H1 (cell line): ENCODE measurements around the gene IFT81. TPM values are rescaled to one million over a fixed set of nuclear protein-coding genes. Genes with fewer than 3 reads are reported as not detected.

Experiments used
- CTCF ChIA-PET: fragments of 300-600 bp; sonication (Branson Sonifier 250); formaldehyde crosslinking; loops from one replicate; lab custom pipeline; 2021; ENCODE audit not compliant: partially characterized antibody; lab: Charles Lee
- POLR2A ChIA-PET: fragments of 300-600 bp; sonication (Branson Sonifier 250); formaldehyde crosslinking; loops from one replicate; lab custom pipeline; 2021; ENCODE audit warnings: inconsistent platforms; ENCODE audit not compliant: partially characterized antibody; lab: Charles Lee
- DNase-seq, 2 experiments: peaks; one replicate each; pipeline versions ENCODE4 v3.0.0 to v3.0.0-alpha.2; 2010 to 2022; ENCODE audit warnings: low spot score in 2 of 2, low read depth in 1 of 2, mixed read lengths in 1 of 2
- FAIRE-seq: peaks from 2 replicates; lab custom pipeline; 2011; peaks lifted over from hg19 to GRCh38; lab: Jason Lieb, UNC
- H2AFZ ChIP-seq: 2 replicates; pipeline ENCODE4 v1.8.1; 2012; ENCODE audit warnings: low read length, inconsistent platforms
- H2AK5ac ChIP-seq: 2 replicates; pipeline ENCODE4 v1.6.1; 2013; ENCODE audit warnings: low read depth, low read length
- H2BK120ac ChIP-seq: replicated peaks from 2 replicates; pipeline ENCODE3; 2013; ENCODE audit warnings: low read depth, low read length, inconsistent platforms
- H2BK12ac ChIP-seq: 2 replicates; pipeline ENCODE4 v1.6.1; 2013; ENCODE audit warnings: low read depth, low read length
- H2BK15ac ChIP-seq: 2 replicates; pipeline ENCODE4 v1.6.1; 2013; ENCODE audit warnings: low read length
- H2BK20ac ChIP-seq: 2 replicates; pipeline ENCODE4 v1.6.1; 2013; ENCODE audit warnings: low read length
- H2BK5ac ChIP-seq: 2 replicates; pipeline ENCODE4 v1.6.1; 2013; ENCODE audit warnings: low read depth, low read length
- H3K14ac ChIP-seq: 2 replicates; pipeline ENCODE4 v1.6.1; 2013; ENCODE audit warnings: inconsistent platforms; ENCODE audit not compliant: insufficient read length
- H3K18ac ChIP-seq: 2 replicates; pipeline ENCODE4 v1.6.1; 2013; ENCODE audit warnings: low read length; ENCODE audit errors: extremely low read depth
- H3K23ac ChIP-seq: 2 replicates; pipeline ENCODE4 v1.6.1; 2013; ENCODE audit warnings: inconsistent platforms; ENCODE audit not compliant: insufficient read length
- H3K23me2 ChIP-seq: 2 replicates; pipeline ENCODE4 v1.6.1; 2013; ENCODE audit warnings: low read depth, low read length
- H3K27ac ChIP-seq: 2 replicates; pipeline ENCODE4 v1.6.1; 2011; ENCODE audit warnings: low read depth, low read length, inconsistent platforms
- H3K27me3 ChIP-seq, 4 experiments: replicated peaks in 1 of 4; 1 replicate in 1 of 4; 2 replicates in 3 of 4; pipeline versions ENCODE4 v1.6.1 to v1.8.1; 2011 to 2013; ENCODE audit warnings: low read length in 3 of 4, mild to moderate bottlenecking in 3 of 4, inconsistent platforms in 2 of 4, mixed read lengths in 2 of 4, moderate library complexity in 1 of 4; ENCODE audit not compliant: control insufficient read depth in 3 of 4, insufficient read depth in 3 of 4; ENCODE audit errors: extremely low read depth in 1 of 4
- H3K36me3 ChIP-seq, 4 experiments: 2 replicates each; pipeline versions ENCODE4 v1.6.1 to v1.8.1; 2011 to 2013; ENCODE audit warnings: mild to moderate bottlenecking in 4 of 4, low read length in 3 of 4, moderate library complexity in 2 of 4, control low read depth in 1 of 4, inconsistent platforms in 1 of 4; ENCODE audit not compliant: insufficient read depth in 4 of 4, control insufficient read depth in 2 of 4
- H3K4ac ChIP-seq: replicated peaks from 2 replicates; pipeline ENCODE3; 2013; ENCODE audit warnings: low read length, low read depth, mixed read lengths, inconsistent platforms; ENCODE audit not compliant: insufficient read length
- H3K4me1 ChIP-seq, 4 experiments: replicated peaks in 1 of 4; 1 replicate in 1 of 4; 2 replicates in 3 of 4; pipeline versions ENCODE4 v1.6.1 to v1.8.1; 2011 to 2013; ENCODE audit warnings: low read length in 3 of 4, inconsistent platforms in 2 of 4, mixed read lengths in 1 of 4; ENCODE audit not compliant: insufficient read depth in 4 of 4, control insufficient read depth in 3 of 4
- H3K4me2 ChIP-seq, 2 experiments: 2 replicates each; pipeline versions ENCODE4 v1.6.1 to v1.8.1; 2011 to 2013; ENCODE audit warnings: low read depth in 2 of 2, low read length in 2 of 2, control low read depth in 1 of 2, inconsistent platforms in 1 of 2, mild to moderate bottlenecking in 1 of 2; ENCODE audit not compliant: insufficient read depth in 1 of 2
- H3K4me3 ChIP-seq, 4 experiments: fragments of 200-600, 300-600 bp in 1 of 4; sonication (generic), shearing (Covaris generic), sonication (Bioruptor Twin) in 1 of 4; 2 replicates each; pipeline versions ENCODE4 v1.5.1 to v1.8.1; 2011 to 2016; ENCODE audit warnings: low read length in 4 of 4, low read depth in 3 of 4, control low read depth in 2 of 4, inconsistent platforms in 2 of 4, mild to moderate bottlenecking in 2 of 4, mixed read lengths in 1 of 4, moderate library complexity in 1 of 4; ENCODE audit not compliant: insufficient read depth in 2 of 4; ENCODE audit errors: extremely low read depth in 1 of 4
- H3K56ac ChIP-seq: replicated peaks from 2 replicates; pipeline ENCODE3; 2013; ENCODE audit warnings: low read depth, mild to moderate bottlenecking, mixed read lengths, low read length, inconsistent platforms; ENCODE audit not compliant: insufficient read length
- H3K79me1 ChIP-seq: 2 replicates; pipeline ENCODE4 v1.6.1; 2013; ENCODE audit warnings: low read depth, low read length, control low read depth
- H3K79me2 ChIP-seq, 2 experiments: 2 replicates each; pipeline versions ENCODE4 v1.6.1 to v1.8.1; 2012 to 2013; ENCODE audit warnings: low read length in 2 of 2, mild to moderate bottlenecking in 2 of 2, inconsistent platforms in 1 of 2; ENCODE audit not compliant: insufficient read depth in 2 of 2, control insufficient read depth in 1 of 2
- H3K9ac ChIP-seq, 4 experiments: replicated peaks in 1 of 4; 1 replicate in 1 of 4; 2 replicates in 3 of 4; pipeline versions ENCODE4 v1.6.1 to v1.8.1; 2011 to 2013; ENCODE audit warnings: low read depth in 3 of 4, low read length in 3 of 4, control low read depth in 2 of 4, mild to moderate bottlenecking in 2 of 4, moderate library complexity in 2 of 4, inconsistent platforms in 1 of 4; ENCODE audit errors: extremely low read depth in 1 of 4
- H3K9me3 ChIP-seq, 2 experiments: 2 replicates each; pipeline versions ENCODE4 v1.6.1 to v1.8.1; 2012 to 2013; ENCODE audit warnings: mild to moderate bottlenecking in 2 of 2, moderate library complexity in 2 of 2, control low read depth in 1 of 2, inconsistent platforms in 1 of 2, low read depth in 1 of 2, low read length in 1 of 2, mixed read lengths in 1 of 2; ENCODE audit not compliant: insufficient read depth in 2 of 2
- H4K20me1 ChIP-seq, 2 experiments: replicated peaks in 1 of 2; 2 replicates each; pipeline versions ENCODE3 to v1.8.1; 2011 to 2013; ENCODE audit warnings: inconsistent platforms in 2 of 2, low read length in 2 of 2, mild to moderate bottlenecking in 1 of 2; ENCODE audit not compliant: insufficient read depth in 2 of 2, control insufficient read depth in 1 of 2
- H4K5ac ChIP-seq: 2 replicates; pipeline ENCODE4 v1.6.1; 2013; ENCODE audit warnings: low read length, low read depth, mixed read lengths, inconsistent platforms; ENCODE audit not compliant: insufficient read length
- H4K8ac ChIP-seq: 2 replicates; pipeline ENCODE4 v1.8.0; 2013; ENCODE audit warnings: mild to moderate bottlenecking, moderate library complexity, low read length, inconsistent platforms; ENCODE audit not compliant: insufficient read depth; ENCODE audit errors: extremely low read depth
- H4K91ac ChIP-seq: replicated peaks from 2 replicates; pipeline ENCODE3; 2013; ENCODE audit warnings: low read length, mixed read lengths, inconsistent platforms; ENCODE audit not compliant: insufficient read length
- EP300 ChIP-seq, 2 experiments: IDR thresholded peaks; 1 replicate in 1 of 2; 2 replicates in 1 of 2; pipeline ENCODE4 v1.6.1; 2011 to 2012; ENCODE audit warnings: low read depth in 2 of 2, low read length in 2 of 2, mild to moderate bottlenecking in 2 of 2, borderline replicate concordance in 1 of 2, inconsistent platforms in 1 of 2, moderate library complexity in 1 of 2
- FOSL1 ChIP-seq: IDR thresholded peaks from 2 replicates; pipeline ENCODE4 v1.6.1; 2011; ENCODE audit warnings: mild to moderate bottlenecking, low read depth, low read length, moderate library complexity; ENCODE audit not compliant: insufficient read depth
- NANOG ChIP-seq: IDR thresholded peaks from 2 replicates; pipeline ENCODE4 v1.6.1; 2011; ENCODE audit warnings: low read length, low read depth, mild to moderate bottlenecking, inconsistent platforms; ENCODE audit not compliant: insufficient read depth, poor library complexity, severe bottlenecking
- SIN3A ChIP-seq, 2 experiments: IDR thresholded peaks in 1 of 2; conservative IDR thresholded peaks in 1 of 2; 2 replicates each; pipeline ENCODE4 v1.6.1; 2011 to 2012; ENCODE audit warnings: low read length in 2 of 2, improper control_type of control experiment in 1 of 2, low read depth in 1 of 2, mild to moderate bottlenecking in 1 of 2
- WGBS, 2 experiments: shearing (Covaris generic) in 1 of 2; methylation state at CpG; one replicate each; pipeline versions ENCODE4 v1.1.6 to v1.1.7; 2013 to 2015; ENCODE audit warnings: low lambda C conversion rate in 2 of 2, mixed read lengths in 2 of 2, inconsistent platforms in 1 of 2, low coverage in 1 of 2, missing lambda C conversion rate in 1 of 2; ENCODE audit not compliant: insufficient replicate concordance in 2 of 2, insufficient coverage in 1 of 2, insufficient read length in 1 of 2; ENCODE audit errors: extremely low coverage in 1 of 2, missing lambda C conversion rate in 1 of 2; 5-methylcytosine and 5-hydroxymethylcytosine counted together
- polyA plus RNA-seq, 7 experiments: library from polyadenylated mRNA; depleted of rRNA in 3 of 7; stranded (reverse) in 5 of 7; unstranded in 2 of 7; fragments of >200 nt in 5 of 7; fragments of 200-250 nt in 2 of 7; gene quantifications; 1 replicate in 5 of 7; 2 replicates in 1 of 7; 4 replicates in 1 of 7; pipeline versions ENCODE4 v1.2.1 to v1.2.3, GENCODE V29; 2011 to 2013; ENCODE audit warnings: missing spikeins in 2 of 7, mixed read lengths in 2 of 7
- total RNA-seq: library from RNA; stranded (reverse); fragmentation: NEBNext Ultra II Directional; extraction: Animal tissue kit (Norgen Biotek cat#: 25700); gene quantifications from 2 replicates; pipeline ENCODE4 v1.2.1, GENCODE V29; 2021
- TF ChIP-seq, protein P1 (sequence below): IDR thresholded peaks from 2 replicates; pipeline ENCODE4 v1.6.1; 2012; ENCODE audit warnings: inconsistent platforms

IFT81 gene
- total and polyA plus RNA-seq, 2 of the 8 experiments (the other 6 are each of a cell fraction or from before 2014, with no cell fraction given) = 4.1 to 14.5 TPM

DNA sequence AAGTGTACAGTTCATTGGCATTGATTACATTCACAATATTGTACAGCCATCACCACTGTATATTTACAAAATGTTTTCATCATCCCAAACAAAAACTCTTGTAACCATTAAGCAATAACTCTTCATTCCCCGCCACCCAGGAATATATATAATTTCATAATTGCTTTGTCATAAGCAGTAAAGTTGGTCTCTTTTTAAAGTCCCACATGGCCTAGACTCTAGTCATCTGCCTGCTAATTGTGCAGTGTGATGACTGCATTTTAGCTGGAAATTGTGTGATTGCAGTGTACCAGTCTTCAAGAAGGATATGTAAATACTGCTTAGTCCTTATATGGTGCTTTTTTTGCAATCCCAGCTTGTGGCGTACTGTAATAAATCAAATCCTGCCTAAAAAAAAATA is 81.8 kb downstream of the IFT81 start:
- Histone ChIP-seq H3K9me3 (no peaks in the 10 kb centered on the region), H3K27me3 (no peaks in the 10 kb centered on the region), H2BK12ac (no peak overlapping the region), H3K79me1 (no peaks in the 10 kb centered on the region), H2AK5ac (no peak overlapping the region), H4K20me1 (no peaks in the 10 kb centered on the region), H3K23me2 (no peaks in the 10 kb centered on the region), H3K4me1 (no peaks in the 10 kb centered on the region), H3K18ac (no peak overlapping the region), H3K79me2 (no peaks in the 10 kb centered on the region), H3K14ac (no peak overlapping the region), H4K5ac (no peak overlapping the region), H3K4me3 (no peak overlapping the region), H3K36me3 (peaks cover 0 to 21% (median 4%) of the 10 kb centered on the region in 4 experiments; a peak in 3 of 8 replicates), H2BK5ac (no peak overlapping the region), H3K23ac (no peak overlapping the region), H3K4me2 (no peak overlapping the region), H2BK20ac (no peak overlapping the region), H4K8ac (no peak overlapping the region), H2BK120ac (no peak overlapping the region), H3K9ac (no peak overlapping the region), H2BK15ac (no peak overlapping the region), H3K4ac (no peak overlapping the region), H4K91ac (no peak overlapping the region), H3K56ac (no peak overlapping the region), H3K27ac (no peak overlapping the region), H2AFZ (no peak overlapping the region)
- ChIA-PET CTCF (no interaction called here), POLR2A (no interaction called here)
- 95% methylated on average over 2 of the region's 2 CpGs; no CpG with 5 or more reads in 1 of the 2 experiments for WGBS, 2 experiments
- TF ChIP-seq SIN3A (conservative IDR thresholded peaks at IDR 0.05 in 1 of 2, IDR thresholded peaks at IDR 0.05 in 1 of 2; ENCODE audit: low read depth in 1 of 2, low read length in 2 of 2) (no peak), FOSL1 (no peak), NANOG (no peak), EP300 (IDR thresholded peaks at IDR 0.05; ENCODE audit: borderline replicate concordance in 1 of 2, low read depth in 2 of 2, low read length in 2 of 2) (no peak)
- TF ChIP-seq, protein P1, sequence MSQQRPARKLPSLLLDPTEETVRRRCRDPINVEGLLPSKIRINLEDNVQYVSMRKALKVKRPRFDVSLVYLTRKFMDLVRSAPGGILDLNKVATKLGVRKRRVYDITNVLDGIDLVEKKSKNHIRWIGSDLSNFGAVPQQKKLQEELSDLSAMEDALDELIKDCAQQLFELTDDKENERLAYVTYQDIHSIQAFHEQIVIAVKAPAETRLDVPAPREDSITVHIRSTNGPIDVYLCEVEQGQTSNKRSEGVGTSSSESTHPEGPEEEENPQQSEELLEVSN = no peak
- DNase-seq (no peak), FAIRE-seq (no peak)
